ENCODE data around the gene LYZL1. TPM values are rescaled to one million over a fixed set of nuclear protein-coding genes. Genes with fewer than 3 reads are reported as not detected.
"Not testable (repeated sequence)": the region's sequence is repeated elsewhere in the genome, so short reads cannot be mapped to it uniquely, and the experiment has no call there.

Gene LYZL1
- total RNA-seq, 2 experiments from 2014 or later, result not detected

DNA sequence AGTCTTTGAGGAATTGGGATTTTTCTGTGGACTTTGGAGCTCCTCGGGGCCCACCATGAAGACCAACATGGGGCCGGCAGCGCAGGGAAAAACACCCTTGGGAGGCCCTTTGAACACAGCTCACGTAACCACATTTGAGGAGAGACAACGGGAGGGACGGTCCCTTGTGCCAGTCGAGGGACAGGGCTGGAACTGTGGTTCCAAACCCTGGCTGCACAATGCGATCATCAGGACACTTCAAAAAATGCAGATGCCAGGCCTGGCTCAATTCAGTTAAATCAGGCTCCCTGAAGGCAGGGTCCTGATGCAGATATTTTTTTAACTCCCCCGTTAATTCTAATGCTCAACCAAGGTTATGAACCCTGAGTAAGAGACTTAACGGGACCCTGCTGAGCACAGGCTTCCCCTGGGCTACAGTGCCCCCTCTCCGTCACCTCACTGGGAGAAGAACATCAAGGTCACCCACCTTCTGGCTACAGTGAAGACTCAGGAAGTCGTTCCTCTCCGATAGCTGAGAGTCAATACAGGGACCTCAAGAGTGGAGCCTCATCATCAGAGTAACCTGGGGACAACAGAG is 30.4 kb downstream of the LYZL1 start:
- peaks cover 4% of the 10 kb centered on the region in 2 experiments for H3K27me3 ChIP-seq (ENCODE audit: control insufficient read depth in 1 of 2, insufficient read depth in 2 of 2, low read length in 2 of 2)
- POLR2A ChIA-PET, result no interaction called here
- no peaks in the 10 kb centered on the region for H3K9me3 ChIP-seq (ENCODE audit: control insufficient read depth in 1 of 2, insufficient read depth in 1 of 2, low read length in 2 of 2)
- no peak for ATAC-seq (ENCODE audit: poor library complexity)
- no peak for DNase-seq
- H3K4me3 ChIP-seq (ENCODE audit: low read length), result no peak overlapping the region
- Mint-ChIP-seq H3K9me3 (no peaks in the 10 kb centered on the region), H3K27ac (no peak overlapping the region), H3K36me3 (ENCODE audit: low read depth) (no peaks in the 10 kb centered on the region), H3K4me3 (no peak overlapping the region), H3K27me3 (peaks cover 27% of the 10 kb centered on the region), H3K4me1 (ENCODE audit: low read depth) (peaks cover 6% of the 10 kb centered on the region)
- H3K27ac ChIP-seq (ENCODE audit: low read depth in 1 of 2, low read length in 2 of 2), result no peak overlapping the region
- H3K4me1 ChIP-seq (ENCODE audit: insufficient read depth, low read length), result no peaks in the 10 kb centered on the region
- CTCF ChIA-PET, result no interaction called here
- TF ChIP-seq, protein P1, sequence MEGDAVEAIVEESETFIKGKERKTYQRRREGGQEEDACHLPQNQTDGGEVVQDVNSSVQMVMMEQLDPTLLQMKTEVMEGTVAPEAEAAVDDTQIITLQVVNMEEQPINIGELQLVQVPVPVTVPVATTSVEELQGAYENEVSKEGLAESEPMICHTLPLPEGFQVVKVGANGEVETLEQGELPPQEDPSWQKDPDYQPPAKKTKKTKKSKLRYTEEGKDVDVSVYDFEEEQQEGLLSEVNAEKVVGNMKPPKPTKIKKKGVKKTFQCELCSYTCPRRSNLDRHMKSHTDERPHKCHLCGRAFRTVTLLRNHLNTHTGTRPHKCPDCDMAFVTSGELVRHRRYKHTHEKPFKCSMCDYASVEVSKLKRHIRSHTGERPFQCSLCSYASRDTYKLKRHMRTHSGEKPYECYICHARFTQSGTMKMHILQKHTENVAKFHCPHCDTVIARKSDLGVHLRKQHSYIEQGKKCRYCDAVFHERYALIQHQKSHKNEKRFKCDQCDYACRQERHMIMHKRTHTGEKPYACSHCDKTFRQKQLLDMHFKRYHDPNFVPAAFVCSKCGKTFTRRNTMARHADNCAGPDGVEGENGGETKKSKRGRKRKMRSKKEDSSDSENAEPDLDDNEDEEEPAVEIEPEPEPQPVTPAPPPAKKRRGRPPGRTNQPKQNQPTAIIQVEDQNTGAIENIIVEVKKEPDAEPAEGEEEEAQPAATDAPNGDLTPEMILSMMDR (IDR thresholded peaks at IDR 0.05), result no peak
- intact Hi-C loops (cut with DNase I, micrococcal nuclease), result no loop called here
- no peaks in the 10 kb centered on the region for H3K36me3 ChIP-seq (ENCODE audit: insufficient read depth, low read length)

DNA sequence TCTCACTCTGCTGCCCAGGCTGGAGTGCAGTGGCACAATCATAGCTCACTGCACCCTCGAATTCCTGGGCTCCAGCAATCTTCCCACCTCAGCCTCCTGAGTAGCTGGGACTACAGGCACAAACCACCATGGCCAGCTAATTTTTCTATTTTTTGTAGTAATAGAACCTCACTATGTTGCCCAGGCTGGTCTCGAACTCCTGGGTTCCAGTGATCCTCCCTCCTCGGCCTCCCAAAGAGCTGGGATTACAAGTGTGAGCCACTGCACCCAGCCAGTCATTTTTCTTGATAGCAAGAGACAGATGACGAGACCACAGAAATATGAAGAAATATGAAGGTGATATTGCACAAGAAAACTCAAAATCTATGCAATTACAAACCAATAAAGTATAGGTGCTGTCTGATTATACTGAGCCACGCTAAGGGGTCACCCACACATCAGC is 31.8 kb downstream of the LYZL1 start:
- intact Hi-C loops (cut with DNase I, micrococcal nuclease); POLR2A ChIA-PET; H3K27ac ChIP-seq (ENCODE audit: low read depth in 1 of 2, low read length in 2 of 2); H3K4me1 Mint-ChIP-seq (ENCODE audit: low read depth); CTCF ChIA-PET; H3K9me3 ChIP-seq (ENCODE audit: control insufficient read depth in 1 of 2, insufficient read depth in 1 of 2, low read length in 2 of 2); H3K36me3 ChIP-seq (ENCODE audit: insufficient read depth, low read length); ATAC-seq (ENCODE audit: poor library complexity); H3K27me3 ChIP-seq (ENCODE audit: control insufficient read depth in 1 of 2, insufficient read depth in 2 of 2, low read length in 2 of 2); H3K36me3 Mint-ChIP-seq (ENCODE audit: low read depth); H3K4me1 ChIP-seq (ENCODE audit: insufficient read depth, low read length); H3K9me3 Mint-ChIP-seq; H3K27ac Mint-ChIP-seq; H3K4me3 Mint-ChIP-seq; H3K4me3 ChIP-seq (ENCODE audit: low read length); DNase-seq: not testable (repeated sequence)
- peaks cover 36% of the 10 kb centered on the region for H3K27me3 Mint-ChIP-seq

DNA sequence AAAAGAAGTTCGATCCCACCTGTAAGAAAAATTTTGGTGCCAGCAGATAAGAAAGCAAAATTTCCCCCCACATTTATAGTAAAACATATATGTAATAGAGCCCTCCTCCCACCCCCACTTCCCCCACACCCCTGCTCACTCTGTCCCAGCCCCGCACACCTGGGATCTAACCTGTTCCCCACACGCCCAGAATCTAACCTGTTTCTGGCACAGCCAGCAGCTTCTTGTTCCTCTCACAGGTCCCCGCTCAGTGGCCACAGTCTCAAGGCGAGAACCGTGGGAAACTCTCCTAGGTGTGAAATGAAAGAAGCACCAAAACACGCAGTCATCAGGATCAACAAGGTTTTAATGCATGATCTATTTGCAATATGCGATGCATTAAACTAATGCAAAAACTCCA is 32.8 kb downstream of the LYZL1 start:
- peaks cover 39% of the 10 kb centered on the region for H3K27me3 Mint-ChIP-seq
- Histone ChIP-seq H3K4me1 (ENCODE audit: insufficient read depth, low read length) (no peaks in the 10 kb centered on the region), H3K27ac (ENCODE audit: low read depth in 1 of 2, low read length in 2 of 2) (no peak overlapping the region), H3K27me3 (ENCODE audit: control insufficient read depth in 1 of 2, insufficient read depth in 2 of 2, low read length in 2 of 2) (peaks cover 4% of the 10 kb centered on the region in 2 experiments), H3K36me3 (ENCODE audit: insufficient read depth, low read length) (no peaks in the 10 kb centered on the region), H3K4me3 (ENCODE audit: low read length) (no peak overlapping the region), H3K9me3 (ENCODE audit: control insufficient read depth in 1 of 2, insufficient read depth in 1 of 2, low read length in 2 of 2) (no peaks in the 10 kb centered on the region)
- H3K4me3 Mint-ChIP-seq, result no peak overlapping the region
- POLR2A ChIA-PET, result no interaction called here
- no peak overlapping the region for H3K27ac Mint-ChIP-seq
- H3K36me3 Mint-ChIP-seq (ENCODE audit: low read depth), result no peaks in the 10 kb centered on the region
- intact Hi-C loops (cut with DNase I, micrococcal nuclease), result no loop called here
- TF ChIP-seq, protein P1 (IDR thresholded peaks at IDR 0.05), result no peak
- peaks cover 6% of the 10 kb centered on the region for H3K4me1 Mint-ChIP-seq (ENCODE audit: low read depth)
- CTCF ChIA-PET, result no interaction called here
- DNase-seq, result no peak
- no peak for ATAC-seq (ENCODE audit: poor library complexity)
- no peaks in the 10 kb centered on the region for H3K9me3 Mint-ChIP-seq

DNA sequence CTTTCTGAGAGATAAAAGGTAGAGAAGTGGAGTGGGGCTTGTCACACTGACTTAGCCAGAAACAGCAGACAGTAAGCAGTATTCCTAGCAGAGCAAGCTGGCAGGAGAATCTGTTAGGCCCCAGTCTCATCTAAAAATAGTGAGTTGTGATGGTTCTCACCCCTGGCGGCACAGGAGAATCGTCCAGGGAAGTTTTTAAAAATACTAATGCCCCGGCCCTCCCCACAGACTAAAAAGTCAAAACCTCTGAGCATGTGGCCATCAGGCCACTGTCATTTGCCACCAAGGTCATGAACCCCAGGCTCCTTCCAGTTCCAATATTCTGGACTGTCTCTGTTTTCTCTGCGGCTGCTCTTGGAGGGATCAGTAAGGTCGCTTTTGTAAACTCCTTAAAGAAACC is 34.0 kb downstream of the LYZL1 start:
- CTCF ChIA-PET, result no interaction called here
- intact Hi-C loops (cut with DNase I, micrococcal nuclease), result no loop called here
- Histone ChIP-seq H3K4me1 (ENCODE audit: insufficient read depth, low read length) (no peaks in the 10 kb centered on the region), H3K27me3 (ENCODE audit: control insufficient read depth in 1 of 2, insufficient read depth in 2 of 2, low read length in 2 of 2) (peaks cover 4% of the 10 kb centered on the region in 2 experiments), H3K4me3 (ENCODE audit: low read length) (no peak overlapping the region), H3K9me3 (ENCODE audit: control insufficient read depth in 1 of 2, insufficient read depth in 1 of 2, low read length in 2 of 2) (no peaks in the 10 kb centered on the region), H3K36me3 (ENCODE audit: insufficient read depth, low read length) (no peaks in the 10 kb centered on the region), H3K27ac (ENCODE audit: low read depth in 1 of 2, low read length in 2 of 2) (no peak overlapping the region)
- Mint-ChIP-seq H3K4me1 (ENCODE audit: low read depth) (peaks cover 6% of the 10 kb centered on the region), H3K27ac (no peak overlapping the region), H3K4me3 (no peak overlapping the region), H3K9me3 (no peaks in the 10 kb centered on the region), H3K36me3 (ENCODE audit: low read depth) (no peaks in the 10 kb centered on the region), H3K27me3 (peaks cover 33% of the 10 kb centered on the region)
- DNase-seq, result no peak
- TF ChIP-seq, protein P1 (IDR thresholded peaks at IDR 0.05), result no peak
- POLR2A ChIA-PET, result no interaction called here
- ATAC-seq (ENCODE audit: poor library complexity), result no peak

Data from CD4-positive, alpha-beta T cell (primary cell).